ENCODE measurements around the gene ERICH6.

The ERICH6 gene

GRCh38 chr3:150703756-150704344 is at the start of gene ERICH6:
Gene ERICH6 (minus strand): TSS chr3:150703920. CDS start chr3:150703898, 22 bp downstream.
- peak; percentile 55 to 83 (median 57) for DNase-seq (ENCODE audit: low read depth in 3 of 3)

GRCh38 chr3:150751781-150752263 is 48.1 kb upstream of the ERICH6 start:
- DNase-seq (ENCODE audit: low read depth in 3 of 3): no peak

GRCh38 chr3:150749255-150749654 is 45.5 kb upstream of the ERICH6 start:
- no peak for DNase-seq (ENCODE audit: low read depth in 3 of 3)

- DNase-seq (ENCODE audit: low read depth in 3 of 3): no peak
Measured at GRCh38 chr3:150748684-150749047, 44.9 kb upstream of the ERICH6 start.

GRCh38 chr3:150747886-150748683 is 44.4 kb upstream of the ERICH6 start:
- no peak for DNase-seq (ENCODE audit: low read depth in 3 of 3)

GRCh38 chr3:150746791-150747590 is 43.3 kb upstream of the ERICH6 start:
- no peak for DNase-seq (ENCODE audit: low read depth in 3 of 3)

GRCh38 chr3:150745832-150746231 is 42.1 kb upstream of the ERICH6 start:
- no peak for DNase-seq (ENCODE audit: low read depth in 3 of 3)

GRCh38 chr3:150744919-150745211 is 41.1 kb upstream of the ERICH6 start:
- no peak for DNase-seq (ENCODE audit: low read depth in 3 of 3)

GRCh38 chr3:150744041-150744918 is 40.6 kb upstream of the ERICH6 start:
- DNase-seq (ENCODE audit: low read depth in 3 of 3): no peak

- no peak for DNase-seq (ENCODE audit: low read depth in 3 of 3)
Measured at GRCh38 chr3:150743508-150743907, 39.8 kb upstream of the ERICH6 start.

- DNase-seq (ENCODE audit: low read depth in 3 of 3): no peak
Measured at GRCh38 chr3:150742679-150743078, 39.0 kb upstream of the ERICH6 start.

GRCh38 chr3:150742141-150742523 is 38.4 kb upstream of the ERICH6 start:
- no peak for DNase-seq (ENCODE audit: low read depth in 3 of 3)

GRCh38 chr3:150741497-150742140 is 37.9 kb upstream of the ERICH6 start:
- no peak for DNase-seq (ENCODE audit: low read depth in 3 of 3)

- DNase-seq (ENCODE audit: low read depth in 3 of 3): peak in 1 of 3 experiments; percentile 43
Measured at GRCh38 chr3:150740733-150741496, 37.2 kb upstream of the ERICH6 start.

- DNase-seq (ENCODE audit: low read depth in 3 of 3): peak in 1 of 3 experiments; percentile 33
Measured at GRCh38 chr3:150739877-150740645, 36.3 kb upstream of the ERICH6 start.

- DNase-seq (ENCODE audit: low read depth in 3 of 3): no peak
Measured at GRCh38 chr3:150739200-150739863, 35.6 kb upstream of the ERICH6 start.

GRCh38 chr3:150738688-150739087 is 35.0 kb upstream of the ERICH6 start:
- DNase-seq (ENCODE audit: low read depth in 3 of 3): no peak

- DNase-seq (ENCODE audit: low read depth in 3 of 3): peak in 1 of 3 experiments; percentile 37
Measured at GRCh38 chr3:150737874-150738679, 34.4 kb upstream of the ERICH6 start.
